HEK293 (cell line): ENCODE measurements around the gene RPS6KB2.

ENCODE experiments used
- CTCF ChIA-PET: fragments of 350-600 bp; formaldehyde crosslinking; extraction: SDS; loops from one replicate; lab custom pipeline; 2021; ENCODE audit warnings: antibody characterized with exemption; lab: Yijun Ruan, JAX
- POLR2A ChIA-PET: fragments of 300-600 bp; formaldehyde crosslinking; extraction: SDS; loops from one replicate; lab custom pipeline; 2020; ENCODE audit warnings: antibody characterized with exemption, inconsistent platforms; lab: Yijun Ruan, JAX
- H3K27ac ChIP-seq: fragments of 200-500 bp; sonication (Bioruptor generic); 2 replicates; pipeline ENCODE4 v1.5.1; 2014; ENCODE audit warnings: low read depth, low read length, control low read depth, inconsistent platforms; ENCODE audit errors: extremely low read depth
- H3K36me3 ChIP-seq, 2 experiments: fragments of 200-500 bp in 1 of 2; sonication (Bioruptor generic) in 1 of 2; 1 replicate in 1 of 2; 2 replicates in 1 of 2; pipeline ENCODE4 v1.5.1; 2014 to 2017; ENCODE audit warnings: inconsistent platforms in 2 of 2, low read length in 2 of 2; ENCODE audit not compliant: control insufficient read depth in 2 of 2, insufficient read depth in 1 of 2
- H3K4me1 ChIP-seq: fragments of 200-500 bp; sonication (Bioruptor generic); 2 replicates; pipeline ENCODE4 v1.5.1; 2014; ENCODE audit warnings: mild to moderate bottlenecking, low read length, inconsistent platforms; ENCODE audit not compliant: control insufficient read depth, insufficient read depth
- H3K4me3 ChIP-seq: 2 replicates; pipeline ENCODE4 v1.5.1; 2011; ENCODE audit warnings: low read depth, mild to moderate bottlenecking, control low read depth, low read length, moderate library complexity
- H3K9me3 ChIP-seq: fragments of 200-500 bp; sonication (Bioruptor generic); 2 replicates; pipeline ENCODE4 v1.5.1; 2014; ENCODE audit warnings: low read depth, low read length, inconsistent platforms; ENCODE audit not compliant: control insufficient read depth, insufficient read depth
- BCL11B ChIP-seq: fragments of 450-650 bp; formaldehyde crosslinking; IDR thresholded peaks from 2 replicates; pipeline ENCODE4 v1.5.1; 2016; ENCODE audit warnings: low read depth, missing biosample characterization, missing genetic modification characterization
- GLIS1 ChIP-seq: fragments of 450-650 bp; formaldehyde crosslinking; IDR thresholded peaks from 2 replicates; pipeline ENCODE4 v1.5.1; 2016; ENCODE audit warnings: missing biosample characterization, missing genetic modification characterization
- GLIS2 ChIP-seq: fragments of 450-650 bp; formaldehyde crosslinking; IDR thresholded peaks from 2 replicates; pipeline ENCODE4 v1.5.1; 2016; ENCODE audit warnings: missing biosample characterization, missing genetic modification characterization
- HOXC10 ChIP-seq: sonication (generic); formaldehyde crosslinking; IDR thresholded peaks from 2 replicates; pipeline ENCODE4 v1.8.1; 2023; ENCODE audit warnings: mild to moderate bottlenecking, missing genetic modification reagents
- KLF10 ChIP-seq: fragments of 450-650 bp; IDR thresholded peaks from 2 replicates; pipeline ENCODE4 v1.5.1; 2018; ENCODE audit warnings: missing biosample characterization, mild to moderate bottlenecking, missing genetic modification characterization
- KLF17 ChIP-seq: fragments of 450-650 bp; formaldehyde crosslinking; IDR thresholded peaks from 2 replicates; pipeline ENCODE4 v1.5.1; 2016; ENCODE audit warnings: missing biosample characterization, missing genetic modification characterization
- PRDM4 ChIP-seq: fragments of 450-650 bp; formaldehyde crosslinking; IDR thresholded peaks from 2 replicates; pipeline ENCODE4 v1.5.1; 2017; ENCODE audit warnings: missing biosample characterization, missing genetic modification characterization
- SP3 ChIP-seq: fragments of 450-650 bp; formaldehyde crosslinking; IDR thresholded peaks from 2 replicates; pipeline ENCODE4 v1.5.1; 2016; ENCODE audit warnings: missing biosample characterization, missing genetic modification characterization
- YY1 ChIP-seq: fragments of 450-650 bp; formaldehyde crosslinking; IDR thresholded peaks from 2 replicates; pipeline ENCODE4 v1.5.1; 2018; ENCODE audit warnings: missing biosample characterization, missing genetic modification characterization
- ZBTB10 ChIP-seq: fragments of 450-650 bp; formaldehyde crosslinking; IDR thresholded peaks from 2 replicates; pipeline ENCODE4 v1.5.1; 2016; ENCODE audit warnings: missing biosample characterization, missing genetic modification characterization
- ZBTB44 ChIP-seq: fragments of 450-650 bp; IDR thresholded peaks from 2 replicates; pipeline ENCODE4 v1.5.1; 2018; ENCODE audit warnings: missing biosample characterization, mild to moderate bottlenecking, missing genetic modification characterization
- ZBTB7A ChIP-seq: fragments of 450-650 bp; formaldehyde crosslinking; IDR thresholded peaks from 2 replicates; pipeline ENCODE4 v1.5.1; 2016; ENCODE audit warnings: low read depth, missing biosample characterization, missing genetic modification characterization
- ZBTB8A ChIP-seq: fragments of 450-650 bp; formaldehyde crosslinking; IDR thresholded peaks from 2 replicates; pipeline ENCODE4 v1.5.1; 2016; ENCODE audit warnings: missing biosample characterization, missing genetic modification characterization
- ZIC2 ChIP-seq: fragments of 450-650 bp; formaldehyde crosslinking; IDR thresholded peaks from 2 replicates; pipeline ENCODE4 v1.5.1; 2016; ENCODE audit warnings: missing biosample characterization, missing genetic modification characterization
- ZNF133 ChIP-seq: fragments of 450-650 bp; formaldehyde crosslinking; IDR thresholded peaks from 2 replicates; pipeline ENCODE4 v1.5.1; 2016; ENCODE audit warnings: missing biosample characterization, missing genetic modification characterization
- ZNF214 ChIP-seq: fragments of 450-650 bp; formaldehyde crosslinking; IDR thresholded peaks from 2 replicates; pipeline ENCODE4 v1.5.1; 2017; ENCODE audit warnings: missing biosample characterization, mild to moderate bottlenecking, missing genetic modification characterization, borderline replicate concordance
- ZNF23 ChIP-seq: fragments of 450-650 bp; formaldehyde crosslinking; IDR thresholded peaks from 2 replicates; pipeline ENCODE4 v1.5.1; 2016; ENCODE audit warnings: missing biosample characterization, missing genetic modification characterization, borderline replicate concordance
- ZNF266 ChIP-seq: fragments of 450-650 bp; formaldehyde crosslinking; IDR thresholded peaks from 2 replicates; pipeline ENCODE4 v1.5.1; 2016; ENCODE audit warnings: missing biosample characterization, missing genetic modification characterization, low read depth
- ZNF302 ChIP-seq: fragments of 450-650 bp; formaldehyde crosslinking; IDR thresholded peaks from 2 replicates; pipeline ENCODE4 v1.5.1; 2016; ENCODE audit warnings: missing biosample characterization, missing genetic modification characterization, low read depth
- ZNF341 ChIP-seq: fragments of 450-650 bp; formaldehyde crosslinking; IDR thresholded peaks from 2 replicates; pipeline ENCODE4; 2016; ENCODE audit warnings: low read depth, missing biosample characterization, missing genetic modification characterization
- ZNF449 ChIP-seq: fragments of 450-650 bp; formaldehyde crosslinking; IDR thresholded peaks from 2 replicates; pipeline ENCODE4 v1.5.1; 2017; ENCODE audit warnings: missing biosample characterization, mild to moderate bottlenecking, missing genetic modification characterization, moderate library complexity
- ZNF48 ChIP-seq: fragments of 450-650 bp; formaldehyde crosslinking; IDR thresholded peaks from 2 replicates; pipeline ENCODE4 v1.5.1; 2016; ENCODE audit warnings: missing biosample characterization, missing genetic modification characterization
- ZNF510 ChIP-seq: fragments of 450-650 bp; formaldehyde crosslinking; IDR thresholded peaks from 2 replicates; pipeline ENCODE4 v1.5.1; 2018; ENCODE audit warnings: mild to moderate bottlenecking, missing genetic modification characterization, missing biosample characterization; ENCODE audit not compliant: insufficient replicate concordance
- ZNF561 ChIP-seq: fragments of 450-650 bp; IDR thresholded peaks from 2 replicates; pipeline ENCODE4 v1.5.1; 2018; ENCODE audit warnings: missing biosample characterization, missing genetic modification characterization, borderline replicate concordance
- ZNF610 ChIP-seq: fragments of 450-650 bp; formaldehyde crosslinking; IDR thresholded peaks from 2 replicates; pipeline ENCODE4 v1.5.1; 2016; ENCODE audit warnings: missing biosample characterization, missing genetic modification characterization, borderline replicate concordance
- ZNF791 ChIP-seq: fragments of 450-650 bp; formaldehyde crosslinking; IDR thresholded peaks from 2 replicates; pipeline ENCODE4 v1.5.1; 2016; ENCODE audit warnings: missing biosample characterization, missing genetic modification characterization

Gene RPS6KB2

GRCh38 chr11:67400942-67401494 lies 27.3 kb upstream of the RPS6KB2 start (continued):
- no peak for TF ChIP-seq ZNF302 (tag by site-specific recombination)
- TF ChIP-seq ZNF48 (tag by site-specific recombination), result no peak
- no peak for TF ChIP-seq KLF17 (tag by site-specific recombination)
- TF ChIP-seq ZNF23 (tag by site-specific recombination), result no peak
- no peak for TF ChIP-seq ZNF791 (tag by site-specific recombination)
- TF ChIP-seq ZNF341, result peak; percentile 22; the same call in 1 of the 2 replicates
- peak; percentile 72; the same call in 1 of the 2 replicates for TF ChIP-seq ZIC2
- no peak for TF ChIP-seq HOXC10 (CRISPR knock-in tag)
- TF ChIP-seq ZBTB44, result no peak
- TF ChIP-seq PRDM4 (tag by site-specific recombination), result no peak
- TF ChIP-seq GLIS2 (tag by site-specific recombination), result peak; percentile 96
- no peak for TF ChIP-seq ZNF214 (tag by site-specific recombination)
- TF ChIP-seq ZBTB7A, result no peak
- TF ChIP-seq ZNF133 (tag by site-specific recombination), result no peak
- TF ChIP-seq ZNF610 (tag by site-specific recombination), result no peak
- TF ChIP-seq ZNF266 (tag by site-specific recombination), result no peak
- TF ChIP-seq GLIS1, result peak; percentile 70
- no peak for TF ChIP-seq KLF10 (tag by site-specific recombination)

GRCh38 chr11:67401495-67402191 lies 26.7 kb upstream of the RPS6KB2 start, which contains the start of gene PPP1CA:
Gene PPP1CA (minus strand): TSS chr11:67401858. CDS start chr11:67401782, 76 bp downstream.
- peaks cover 0 to 39% of the 10 kb centered on the region in 2 experiments; a peak in 1 of 3 replicates for H3K36me3 ChIP-seq
- H3K9me3 ChIP-seq, result no peaks in the 10 kb centered on the region
- peak within 1 kb of the TSS; percentile 88 for H3K27ac ChIP-seq
- H3K4me1 ChIP-seq, result no peaks in the 10 kb centered on the region
- ChIA-PET POLR2A (interaction anchor here (0.7 to 3.3 kb wide), 26 partner anchors 9 to 228 kb away, joined by 3 to 53 read pairs (median 6); partner anchors contain the start of genes AIP, CORO1B, GPR152 and GSTP1), CTCF (interaction anchor here (0.5 to 2.8 kb wide), 26 partner anchors 9 to 475 kb away, joined by 3 to 20 read pairs (median 5); partner anchors contain the start of genes PITPNM1, RAD9A and TMEM134)
- H3K4me3 ChIP-seq, result peak within 1 kb of the TSS; percentile 79
- TF ChIP-seq YY1 (peak; percentile 23; the same call in 1 of the 2 replicates), ZBTB10 (tag by site-specific recombination) (peak; percentile 4; the same call in 1 of the 2 replicates), ZBTB8A (tag by site-specific recombination) (0 out of 2 replicates have a peak, but pooled peaks have one; percentile 34), SP3 (tag by site-specific recombination) (peak; percentile 37; the same call in 1 of the 2 replicates), BCL11B (no peak), ZNF510 (tag by site-specific recombination) (no peak), ZNF561 (0 out of 2 replicates have a peak, but pooled peaks have one; percentile 22), ZNF449 (tag by site-specific recombination) (peak; percentile 94)
